Stimulated activated CD4-positive, alpha-beta T cell treated with anti-CD3 and anti-CD28 coated beads, Interleukin-1b, Interleukin-23, amount 100 ng/mL, for 24 hours (primary cell): ENCODE measurements around the gene MAN1C1.
A peak's percentile ranks its signal among the peaks of the same experiment; 100 is the strongest.
"Not testable (repeated sequence)": the region's sequence is repeated elsewhere in the genome, so short reads cannot be mapped to it uniquely, and the experiment has no call there.

Experiments
- DNase-seq, 4 experiments: peaks; one replicate each; pipeline ENCODE4 v3.0.0-alpha.2; 2020; ENCODE audit warnings: low read depth in 4 of 4, low spot score in 1 of 4

The MAN1C1 gene

GRCh38 chr1:25695090-25695770 is 78.6 kb downstream of the MAN1C1 start:
- DNase-seq: no peak

- no peak for DNase-seq
Measured at GRCh38 chr1:25695771-25696311, 79.2 kb downstream of the MAN1C1 start.

GRCh38 chr1:25696643-25697042 is 80.1 kb downstream of the MAN1C1 start:
- not testable (repeated sequence) for DNase-seq

GRCh38 chr1:25697435-25698217 is 81.0 kb downstream of the MAN1C1 start:
- DNase-seq: no peak

GRCh38 chr1:25698252-25698651 is 81.7 kb downstream of the MAN1C1 start:
- DNase-seq: peak in 1 of 4 experiments; percentile 48

- not testable (repeated sequence) for DNase-seq
Measured at GRCh38 chr1:25699059-25699458, 82.5 kb downstream of the MAN1C1 start.

- DNase-seq: no peak
Measured at GRCh38 chr1:25699500-25700143, 83.0 kb downstream of the MAN1C1 start.

GRCh38 chr1:25700144-25700523 is 83.5 kb downstream of the MAN1C1 start:
- no peak for DNase-seq

GRCh38 chr1:25700626-25701025 is 84.0 kb downstream of the MAN1C1 start:
- no peak for DNase-seq

GRCh38 chr1:25701030-25701785 is 84.6 kb downstream of the MAN1C1 start:
- DNase-seq: no peak

GRCh38 chr1:25702101-25702775 is 85.6 kb downstream of the MAN1C1 start:
- no peak for DNase-seq

GRCh38 chr1:25703041-25703440 is 86.5 kb downstream of the MAN1C1 start:
- DNase-seq: no peak

GRCh38 chr1:25703671-25704266 is 87.2 kb downstream of the MAN1C1 start:
- DNase-seq: no peak

GRCh38 chr1:25704267-25704691 is 87.7 kb downstream of the MAN1C1 start:
- peak in 1 of 4 experiments; percentile 12 for DNase-seq

GRCh38 chr1:25705699-25706098 is 89.1 kb downstream of the MAN1C1 start:
- no peak for DNase-seq

- DNase-seq: no peak
Measured at GRCh38 chr1:25706146-25707089, 89.8 kb downstream of the MAN1C1 start.

- no peak for DNase-seq
Measured at GRCh38 chr1:25707280-25708016, 90.9 kb downstream of the MAN1C1 start.
